OCI-LY1 (cell line): ENCODE data around the gene SULF2.

Source experiments
- H2AFZ ChIP-seq: fragments of 200-600 bp; sonication (generic), shearing (Covaris generic); 2 replicates; pipeline ENCODE4 v1.6.0; 2014; ENCODE audit warnings: antibody characterized with exemption, mild to moderate bottlenecking, low read length
- H3F3A ChIP-seq: fragments of 200-600 bp; sonication (generic), shearing (Covaris generic); 2 replicates; pipeline ENCODE4 v1.6.0; 2014; ENCODE audit warnings: mild to moderate bottlenecking, antibody characterized with exemption, low read length, moderate library complexity; ENCODE audit not compliant: insufficient read depth
- H3K27ac ChIP-seq: fragments of 200-600 bp; sonication (generic); 2 replicates; pipeline ENCODE4 v1.5.1; 2014; ENCODE audit warnings: low read length, mixed run types, mild to moderate bottlenecking, low read depth; ENCODE audit not compliant: poor library complexity, severe bottlenecking
- H3K27me3 ChIP-seq: fragments of 200-600 bp; sonication (generic); 2 replicates; pipeline ENCODE4 v1.6.0; 2014; ENCODE audit warnings: antibody characterized with exemption, mild to moderate bottlenecking, low read length, moderate library complexity; ENCODE audit not compliant: insufficient read depth
- H3K36me3 ChIP-seq: fragments of 200-600 bp; sonication (generic); 2 replicates; pipeline ENCODE4 v1.6.1; 2014; ENCODE audit warnings: mild to moderate bottlenecking, antibody characterized with exemption, low read length, moderate library complexity, mixed read lengths; ENCODE audit not compliant: insufficient read depth
- H3K4me1 ChIP-seq: fragments of 200-600 bp; sonication (generic); 2 replicates; pipeline ENCODE4 v1.5.1; 2014; ENCODE audit warnings: mild to moderate bottlenecking, low read length, moderate library complexity; ENCODE audit not compliant: insufficient read depth, severe bottlenecking
- H3K4me2 ChIP-seq: fragments of 200-600 bp; sonication (generic), shearing (Covaris generic); 2 replicates; pipeline ENCODE4 v1.6.1; 2014; ENCODE audit warnings: low read length
- H3K4me3 ChIP-seq: fragments of 200-600 bp; sonication (generic); 2 replicates; pipeline ENCODE4 v1.5.1; 2014; ENCODE audit warnings: low read length, low read depth, mild to moderate bottlenecking, mixed read lengths; ENCODE audit not compliant: poor library complexity, severe bottlenecking
- H3K79me2 ChIP-seq: fragments of 200-600 bp; shearing (Covaris generic); 2 replicates; pipeline ENCODE4 v1.6.1; 2016; ENCODE audit warnings: mixed run types, low read length, mixed read lengths; ENCODE audit not compliant: insufficient read depth
- H3K9ac ChIP-seq: fragments of 200-600 bp; sonication (generic), shearing (Covaris generic); 2 replicates; pipeline ENCODE4 v1.6.1; 2014; ENCODE audit warnings: mild to moderate bottlenecking, low read length, mixed read lengths
- H3K9me2 ChIP-seq: fragments of 200-600 bp; sonication (generic), shearing (Covaris generic); 2 replicates; pipeline ENCODE4 v1.6.1; 2014; ENCODE audit warnings: low read depth, mild to moderate bottlenecking, low read length, mixed read lengths
- H3K9me3 ChIP-seq: fragments of 200-600 bp; shearing (Covaris generic); 2 replicates; pipeline ENCODE4 v1.6.1; 2014; ENCODE audit warnings: low read length, mixed read lengths
- H4K20me1 ChIP-seq: fragments of 200-600 bp; sonication (generic), shearing (Covaris generic); 2 replicates; pipeline ENCODE4 v1.6.0; 2016; ENCODE audit warnings: mild to moderate bottlenecking, low read length; ENCODE audit not compliant: insufficient read depth
- EZH2 ChIP-seq: fragments of 200-600 bp; sonication (generic), shearing (Covaris generic); IDR thresholded peaks from 2 replicates; pipeline ENCODE4 v1.8.0; 2017; ENCODE audit warnings: borderline replicate concordance, mixed run types, mild to moderate bottlenecking, antibody characterized with exemption, low read length, moderate library complexity, mixed read lengths
- TF ChIP-seq, protein P1 (sequence below): fragments of 200-600 bp; sonication (generic), shearing (Covaris generic); IDR thresholded peaks from 2 replicates; pipeline ENCODE4 v1.5.1; 2017; ENCODE audit warnings: mild to moderate bottlenecking, antibody characterized with exemption, low read length, moderate library complexity, mixed read lengths

SULF2 gene

DNA sequence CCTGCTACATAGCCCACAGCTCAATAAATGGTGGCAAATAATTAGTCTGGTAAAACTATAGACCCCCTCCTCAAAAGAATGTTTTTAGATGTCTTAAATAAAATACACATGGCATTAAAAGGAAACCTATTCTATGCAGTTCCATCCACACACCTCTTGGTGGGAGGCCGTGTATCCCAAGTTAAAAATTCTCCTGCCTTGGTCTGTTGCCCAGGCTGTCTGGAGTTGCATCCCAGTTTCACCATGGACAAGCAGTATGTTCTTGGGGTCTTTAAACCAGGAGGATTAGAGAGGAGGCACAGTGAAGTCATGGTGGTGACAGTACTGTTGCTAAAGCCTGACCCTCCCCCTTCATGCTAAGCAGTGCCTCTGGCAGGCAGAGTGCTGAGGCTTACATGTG, 95.5 kb downstream of the SULF2 start:
- H3K9me2 ChIP-seq, result no peaks in the 10 kb centered on the region
- H3K4me1 ChIP-seq, result no peaks in the 10 kb centered on the region
- no peak overlapping the region for H3K4me2 ChIP-seq
- H3K36me3 ChIP-seq, result no peaks in the 10 kb centered on the region
- H3K27ac ChIP-seq, result no peak overlapping the region
- TF ChIP-seq, protein P1, sequence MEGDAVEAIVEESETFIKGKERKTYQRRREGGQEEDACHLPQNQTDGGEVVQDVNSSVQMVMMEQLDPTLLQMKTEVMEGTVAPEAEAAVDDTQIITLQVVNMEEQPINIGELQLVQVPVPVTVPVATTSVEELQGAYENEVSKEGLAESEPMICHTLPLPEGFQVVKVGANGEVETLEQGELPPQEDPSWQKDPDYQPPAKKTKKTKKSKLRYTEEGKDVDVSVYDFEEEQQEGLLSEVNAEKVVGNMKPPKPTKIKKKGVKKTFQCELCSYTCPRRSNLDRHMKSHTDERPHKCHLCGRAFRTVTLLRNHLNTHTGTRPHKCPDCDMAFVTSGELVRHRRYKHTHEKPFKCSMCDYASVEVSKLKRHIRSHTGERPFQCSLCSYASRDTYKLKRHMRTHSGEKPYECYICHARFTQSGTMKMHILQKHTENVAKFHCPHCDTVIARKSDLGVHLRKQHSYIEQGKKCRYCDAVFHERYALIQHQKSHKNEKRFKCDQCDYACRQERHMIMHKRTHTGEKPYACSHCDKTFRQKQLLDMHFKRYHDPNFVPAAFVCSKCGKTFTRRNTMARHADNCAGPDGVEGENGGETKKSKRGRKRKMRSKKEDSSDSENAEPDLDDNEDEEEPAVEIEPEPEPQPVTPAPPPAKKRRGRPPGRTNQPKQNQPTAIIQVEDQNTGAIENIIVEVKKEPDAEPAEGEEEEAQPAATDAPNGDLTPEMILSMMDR, result no peak
- no peak for TF ChIP-seq EZH2
- no peaks in the 10 kb centered on the region for H3K9me3 ChIP-seq
- H2AFZ ChIP-seq, result no peak overlapping the region
- H3K9ac ChIP-seq, result no peak overlapping the region
- no peaks in the 10 kb centered on the region for H3K79me2 ChIP-seq
- H3K27me3 ChIP-seq, result no peaks in the 10 kb centered on the region; the same call in 1 of the 2 replicates
- H4K20me1 ChIP-seq, result no peaks in the 10 kb centered on the region
- H3K4me3 ChIP-seq, result no peak overlapping the region
- H3F3A ChIP-seq, result no peaks in the 10 kb centered on the region

DNA sequence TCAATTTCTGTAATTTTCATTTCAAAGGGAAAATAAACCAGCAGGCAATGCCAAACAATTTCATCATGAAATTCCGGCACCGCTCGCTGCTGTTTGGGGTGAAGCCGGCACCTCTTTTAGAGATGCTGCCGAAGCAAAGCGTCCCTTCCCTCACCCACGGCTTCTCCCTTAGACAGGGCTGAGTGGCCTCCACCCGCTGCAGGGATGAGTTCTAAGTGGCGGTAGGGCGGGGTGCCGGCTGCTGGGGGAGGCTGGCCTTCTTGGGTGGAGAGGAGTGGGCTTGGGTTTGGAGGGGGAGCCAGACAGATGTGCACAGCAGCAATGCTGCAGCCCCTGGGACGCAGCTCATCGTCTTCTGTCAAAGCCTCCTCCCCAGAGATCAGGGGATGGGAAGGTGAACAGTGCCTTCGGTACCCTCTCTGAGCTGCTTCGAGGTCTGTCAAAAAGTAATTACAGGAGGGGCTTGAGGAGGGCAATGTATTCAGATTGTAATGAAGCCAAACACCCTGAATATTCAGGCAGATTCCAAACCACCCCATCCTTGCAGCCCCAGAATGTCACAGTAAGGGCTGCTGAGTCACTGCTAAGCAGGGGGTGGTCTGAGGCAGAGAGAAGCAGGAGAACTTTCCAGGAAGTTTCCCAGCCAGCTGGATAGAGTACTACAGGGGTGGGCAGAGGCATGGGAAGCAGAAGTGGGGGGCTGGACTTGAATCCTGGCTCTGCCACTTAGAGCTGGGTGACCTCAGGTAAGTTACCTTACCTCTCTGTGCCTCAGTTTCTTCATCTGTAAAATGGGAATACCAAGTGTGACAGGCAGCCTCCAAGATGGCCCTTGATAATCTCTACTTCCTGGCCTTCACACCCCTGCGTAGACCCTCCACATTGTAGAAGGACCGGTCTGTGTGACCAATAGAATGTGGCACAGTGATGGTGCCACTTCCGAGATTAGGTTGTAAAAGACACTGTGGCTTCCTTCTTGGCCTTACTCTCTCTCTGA, 96.6 kb downstream of the SULF2 start:
- Histone ChIP-seq H3K9me2 (no peaks in the 10 kb centered on the region), H3K9ac (no peak overlapping the region), H3K27ac (no peak overlapping the region), H3K79me2 (no peaks in the 10 kb centered on the region), H3K36me3 (no peaks in the 10 kb centered on the region), H3K4me1 (no peaks in the 10 kb centered on the region), H4K20me1 (no peaks in the 10 kb centered on the region), H2AFZ (no peak overlapping the region), H3K4me2 (no peak overlapping the region), H3K9me3 (no peaks in the 10 kb centered on the region), H3K27me3 (no peaks in the 10 kb centered on the region; the same call in 1 of the 2 replicates), H3K4me3 (no peak overlapping the region), H3F3A (no peaks in the 10 kb centered on the region)
- TF ChIP-seq, protein P1, result no peak
- no peak for TF ChIP-seq EZH2

DNA sequence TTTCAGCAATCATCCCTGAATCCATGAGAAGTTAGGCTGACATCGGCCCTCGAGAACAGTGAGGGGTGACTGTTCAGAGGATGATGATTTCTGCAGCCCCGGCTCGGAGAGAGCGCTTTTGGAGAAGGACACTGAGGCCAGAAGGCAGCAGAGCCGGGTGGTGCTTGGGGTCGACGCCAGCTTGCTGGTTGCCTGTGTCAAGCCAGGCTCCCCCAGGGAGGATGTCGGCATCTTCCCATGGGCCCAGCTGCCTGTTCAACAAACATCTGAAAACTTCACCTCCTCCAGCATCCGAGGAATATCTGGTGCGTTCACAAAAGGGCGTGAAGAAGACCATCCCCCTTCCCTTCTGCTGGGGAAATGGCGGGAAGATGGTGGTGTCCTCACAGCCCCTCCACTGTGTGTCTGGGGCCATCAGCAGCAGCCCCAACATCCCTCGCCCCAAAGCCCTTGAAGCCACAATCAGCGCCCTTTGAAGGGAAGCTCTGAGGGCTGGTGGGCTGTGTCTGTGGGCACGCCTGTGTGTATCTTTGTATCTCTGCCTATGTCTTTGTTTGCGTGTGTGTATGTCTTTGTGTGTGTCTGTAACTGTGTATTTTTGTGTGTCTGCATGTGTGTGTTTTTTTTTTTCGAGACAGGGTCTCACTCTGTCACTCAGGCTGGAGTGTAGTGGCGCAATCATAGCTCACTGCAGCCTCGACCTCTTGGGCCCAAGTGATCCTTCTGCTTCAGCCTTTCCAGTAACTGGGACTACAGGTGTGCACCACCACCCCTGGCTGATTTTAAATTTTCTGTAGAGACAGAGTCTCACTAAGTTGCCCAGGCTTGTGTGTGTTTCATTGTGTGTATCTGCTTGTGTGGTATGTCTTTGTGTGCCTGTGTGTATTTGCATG, 97.9 kb downstream of the SULF2 start:
- H3K4me2 ChIP-seq, result no peak overlapping the region
- H3K27ac ChIP-seq, result no peak overlapping the region
- H3K4me3 ChIP-seq, result no peak overlapping the region
- no peaks in the 10 kb centered on the region for H3K9me3 ChIP-seq
- no peaks in the 10 kb centered on the region for H3K9me2 ChIP-seq
- no peaks in the 10 kb centered on the region for H3F3A ChIP-seq
- no peaks in the 10 kb centered on the region for H3K36me3 ChIP-seq
- no peak overlapping the region for H2AFZ ChIP-seq
- H4K20me1 ChIP-seq, result no peaks in the 10 kb centered on the region
- TF ChIP-seq EZH2, result no peak
- TF ChIP-seq, protein P1, result no peak
- H3K79me2 ChIP-seq, result no peaks in the 10 kb centered on the region
- no peaks in the 10 kb centered on the region for H3K4me1 ChIP-seq
- H3K9ac ChIP-seq, result no peak overlapping the region
- no peaks in the 10 kb centered on the region; the same call in 1 of the 2 replicates for H3K27me3 ChIP-seq
